PFSK-1 (cell line): ENCODE data around the gene PEAK3.

Source experiments
- FOXP2 ChIP-seq: optimal IDR thresholded peaks from 2 replicates; pipeline ENCODE3; 2011; ENCODE audit warnings: borderline replicate concordance, control low read depth, inconsistent platforms; ENCODE audit not compliant: insufficient read depth; ENCODE audit errors: extremely low read length, extremely low read depth
- POLR2AphosphoS5 ChIP-seq: IDR thresholded peaks from 2 replicates; pipeline ENCODE4 v1.6.1; 2012; ENCODE audit warnings: low read depth, mild to moderate bottlenecking, control low read depth, low read length, moderate library complexity
- SIN3A ChIP-seq: IDR thresholded peaks from 2 replicates; pipeline ENCODE4 v1.6.1; 2012; ENCODE audit warnings: mild to moderate bottlenecking, low read length, moderate library complexity, borderline replicate concordance; ENCODE audit not compliant: insufficient read depth
- TAF1 ChIP-seq: IDR thresholded peaks from 2 replicates; pipeline ENCODE4 v1.6.1; 2012; ENCODE audit warnings: low read length, control low read depth, borderline replicate concordance; ENCODE audit not compliant: insufficient read depth
- TF ChIP-seq, protein P1 (sequence below), 2 experiments: IDR thresholded peaks; 2 replicates each; pipeline versions ENCODE4 v1.6.1 to v1.8.0; 2011 to 2012; ENCODE audit warnings: low read depth in 2 of 2, low read length in 2 of 2, control low read depth in 1 of 2, inconsistent platforms in 1 of 2, mild to moderate bottlenecking in 1 of 2, moderate library complexity in 1 of 2; ENCODE audit not compliant: insufficient read depth in 1 of 2

The PEAK3 gene

DNA sequence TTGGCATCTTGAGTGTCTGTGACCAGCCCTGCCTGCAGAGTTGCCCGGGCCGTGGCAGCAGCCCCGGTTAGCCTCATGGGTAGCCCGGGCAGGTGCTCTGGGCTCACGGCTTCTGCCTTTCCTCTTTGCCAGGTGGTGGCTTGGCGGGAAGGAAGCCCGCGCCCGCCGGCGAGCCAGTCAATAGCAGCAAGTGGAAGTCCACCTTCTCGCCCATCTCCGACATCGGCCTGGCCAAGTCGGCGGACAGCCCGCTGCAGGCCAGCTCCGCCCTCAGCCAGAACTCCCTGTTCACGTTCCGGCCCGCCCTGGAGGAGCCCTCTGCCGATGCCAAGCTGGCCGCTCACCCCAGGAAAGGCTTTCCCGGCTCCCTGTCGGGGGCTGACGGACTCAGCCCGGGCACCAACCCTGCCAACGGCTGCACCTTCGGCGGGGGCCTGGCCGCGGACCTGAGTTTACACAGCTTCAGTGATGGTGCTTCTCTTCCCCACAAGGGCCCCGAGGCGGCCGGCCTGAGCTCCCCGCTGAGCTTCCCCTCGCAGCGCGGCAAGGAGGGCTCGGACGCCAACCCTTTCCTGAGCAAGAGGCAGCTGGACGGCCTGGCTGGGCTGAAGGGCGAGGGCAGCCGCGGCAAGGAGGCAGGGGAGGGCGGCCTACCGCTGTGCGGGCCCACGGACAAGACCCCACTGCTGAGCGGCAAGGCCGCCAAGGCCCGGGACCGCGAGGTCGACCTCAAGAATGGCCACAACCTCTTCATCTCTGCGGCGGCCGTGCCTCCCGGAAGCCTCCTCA, 55.7 kb downstream of the PEAK3 start:
- no peak for TF ChIP-seq TAF1
- TF ChIP-seq FOXP2 = no peak
- TF ChIP-seq SIN3A = no peak
- no peak for TF ChIP-seq POLR2AphosphoS5
- TF ChIP-seq, protein P1, sequence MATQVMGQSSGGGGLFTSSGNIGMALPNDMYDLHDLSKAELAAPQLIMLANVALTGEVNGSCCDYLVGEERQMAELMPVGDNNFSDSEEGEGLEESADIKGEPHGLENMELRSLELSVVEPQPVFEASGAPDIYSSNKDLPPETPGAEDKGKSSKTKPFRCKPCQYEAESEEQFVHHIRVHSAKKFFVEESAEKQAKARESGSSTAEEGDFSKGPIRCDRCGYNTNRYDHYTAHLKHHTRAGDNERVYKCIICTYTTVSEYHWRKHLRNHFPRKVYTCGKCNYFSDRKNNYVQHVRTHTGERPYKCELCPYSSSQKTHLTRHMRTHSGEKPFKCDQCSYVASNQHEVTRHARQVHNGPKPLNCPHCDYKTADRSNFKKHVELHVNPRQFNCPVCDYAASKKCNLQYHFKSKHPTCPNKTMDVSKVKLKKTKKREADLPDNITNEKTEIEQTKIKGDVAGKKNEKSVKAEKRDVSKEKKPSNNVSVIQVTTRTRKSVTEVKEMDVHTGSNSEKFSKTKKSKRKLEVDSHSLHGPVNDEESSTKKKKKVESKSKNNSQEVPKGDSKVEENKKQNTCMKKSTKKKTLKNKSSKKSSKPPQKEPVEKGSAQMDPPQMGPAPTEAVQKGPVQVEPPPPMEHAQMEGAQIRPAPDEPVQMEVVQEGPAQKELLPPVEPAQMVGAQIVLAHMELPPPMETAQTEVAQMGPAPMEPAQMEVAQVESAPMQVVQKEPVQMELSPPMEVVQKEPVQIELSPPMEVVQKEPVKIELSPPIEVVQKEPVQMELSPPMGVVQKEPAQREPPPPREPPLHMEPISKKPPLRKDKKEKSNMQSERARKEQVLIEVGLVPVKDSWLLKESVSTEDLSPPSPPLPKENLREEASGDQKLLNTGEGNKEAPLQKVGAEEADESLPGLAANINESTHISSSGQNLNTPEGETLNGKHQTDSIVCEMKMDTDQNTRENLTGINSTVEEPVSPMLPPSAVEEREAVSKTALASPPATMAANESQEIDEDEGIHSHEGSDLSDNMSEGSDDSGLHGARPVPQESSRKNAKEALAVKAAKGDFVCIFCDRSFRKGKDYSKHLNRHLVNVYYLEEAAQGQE (IDR thresholded peaks at IDR 0.05; ENCODE audit: insufficient read depth in 1 of 2, low read depth in 2 of 2, low read length in 2 of 2) = no peak

DNA sequence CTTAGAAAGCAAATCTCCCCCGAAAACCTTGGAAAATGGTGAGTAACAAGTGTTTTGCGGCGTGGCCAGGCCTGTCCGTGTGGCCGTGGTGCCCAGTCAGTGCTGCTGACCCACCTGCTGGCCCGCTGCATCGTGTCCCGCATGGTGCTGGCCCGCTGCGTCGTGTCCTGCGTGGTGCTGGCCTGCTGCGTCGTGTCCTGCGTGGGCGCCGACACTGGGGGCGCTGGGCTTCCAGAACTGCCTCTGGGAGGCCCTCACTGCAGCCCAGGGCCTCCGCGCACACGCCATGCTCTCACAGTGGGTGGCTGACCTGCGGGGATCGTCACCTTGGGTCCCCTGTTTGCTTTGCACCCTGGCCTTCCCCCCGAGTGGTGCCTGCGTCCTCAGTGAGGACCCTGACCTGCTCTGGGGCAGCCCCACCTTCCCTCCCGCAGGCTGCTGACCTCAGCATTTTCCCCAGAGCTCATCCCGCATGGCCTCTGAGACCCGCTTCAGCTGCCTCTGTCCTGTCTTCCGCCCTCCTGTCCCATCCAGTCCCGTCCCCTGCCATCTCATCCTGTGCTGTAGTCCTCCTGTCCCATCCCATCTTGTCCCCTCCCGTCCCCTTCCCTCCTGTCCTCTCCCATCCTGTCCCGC, 56.4 kb downstream of the PEAK3 start:
- TF ChIP-seq TAF1 = no peak
- no peak for TF ChIP-seq SIN3A
- no peak for TF ChIP-seq POLR2AphosphoS5
- TF ChIP-seq FOXP2 = no peak
- TF ChIP-seq, protein P1 (IDR thresholded peaks at IDR 0.05; ENCODE audit: insufficient read depth in 1 of 2, low read depth in 2 of 2, low read length in 2 of 2) = no peak

DNA sequence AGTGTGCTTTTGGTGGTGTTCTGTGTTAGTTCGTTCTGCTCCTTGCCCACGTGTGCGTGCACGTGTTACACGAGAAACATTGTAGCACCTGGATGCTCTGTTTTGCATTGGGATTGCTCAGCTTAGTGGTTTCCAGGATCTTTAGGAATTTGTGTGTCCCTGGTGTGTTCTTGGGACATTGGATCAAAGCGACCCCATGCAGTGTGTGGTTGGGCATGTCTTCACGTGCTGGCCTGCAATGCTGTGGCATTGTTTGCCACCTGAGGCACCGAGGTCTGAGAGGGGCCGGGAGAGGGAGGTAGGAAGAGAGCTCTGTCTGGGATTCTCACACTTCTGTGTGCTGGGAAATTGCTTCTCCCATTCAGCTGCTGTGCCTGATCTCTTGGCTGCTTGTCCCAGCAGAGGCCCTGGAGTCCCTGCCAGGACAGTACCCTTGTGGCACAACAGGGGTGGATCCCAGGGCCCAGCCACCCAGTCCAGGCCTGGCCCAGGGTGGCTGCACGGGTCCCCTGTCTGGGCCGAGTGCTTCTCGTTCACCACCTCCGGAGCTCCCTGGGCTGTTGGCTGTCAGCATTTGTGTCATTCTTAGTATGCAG, 57.1 kb downstream of the PEAK3 start:
- TF ChIP-seq SIN3A (no peak), POLR2AphosphoS5 (no peak), FOXP2 (no peak), TAF1 (no peak)
- TF ChIP-seq, protein P1 (IDR thresholded peaks at IDR 0.05; ENCODE audit: insufficient read depth in 1 of 2, low read depth in 2 of 2, low read length in 2 of 2) = no peak
